Liver (tissue), 3 donors: ENCODE measurements around the gene PTPRN.

Experiments
- ATF3 ChIP-seq: IDR thresholded peaks from 2 replicates; pipeline ENCODE4 v1.6.1; 2016; ENCODE audit warnings: antibody characterized with exemption
- CTCF ChIP-seq: fragments of 150-350 bp; IDR thresholded peaks from 2 replicates; pipeline ENCODE4 v1.5.1; 2017; ENCODE audit warnings: improper control_type of control experiment, low read depth, low read length; ENCODE audit not compliant: missing input control
- EGR1 ChIP-seq, 2 donors: IDR thresholded peaks; 2 replicates each; pipeline ENCODE4 v1.6.1; 2016 to 2018; ENCODE audit warnings: antibody characterized with exemption in 2 of 2, low read depth in 2 of 2
- GABPA ChIP-seq, 2 donors: IDR thresholded peaks in 1 of 2; conservative IDR thresholded peaks in 1 of 2; 2 replicates each; pipeline ENCODE4 v1.6.1; 2016; ENCODE audit warnings: antibody characterized with exemption in 2 of 2, mild to moderate bottlenecking in 1 of 2, moderate library complexity in 1 of 2
- JUND ChIP-seq, 2 donors: IDR thresholded peaks; 2 replicates each; pipeline ENCODE4 v1.6.1; 2016; ENCODE audit warnings: antibody characterized with exemption in 2 of 2
- MAX ChIP-seq: IDR thresholded peaks from 2 replicates; pipeline ENCODE4 v1.6.1; 2016; ENCODE audit warnings: antibody characterized with exemption
- RAD21 ChIP-seq, 2 donors: IDR thresholded peaks; 2 replicates each; pipeline ENCODE4 v1.6.1; 2016; ENCODE audit warnings: antibody characterized with exemption in 2 of 2, mild to moderate bottlenecking in 2 of 2
- REST ChIP-seq: IDR thresholded peaks from 2 replicates; pipeline ENCODE4 v1.6.1; 2016; ENCODE audit warnings: antibody characterized with exemption, mild to moderate bottlenecking
- RXRA ChIP-seq, 2 donors: IDR thresholded peaks; 2 replicates each; pipeline ENCODE4 v1.6.1; 2017 to 2018; ENCODE audit warnings: antibody characterized with exemption in 2 of 2, mild to moderate bottlenecking in 1 of 2
- SP1 ChIP-seq: IDR thresholded peaks from 2 replicates; pipeline ENCODE4 v1.6.1; 2018; ENCODE audit warnings: antibody characterized with exemption, mild to moderate bottlenecking
- TAF1 ChIP-seq: conservative IDR thresholded peaks from 2 replicates; pipeline ENCODE4 v1.6.1; 2016; ENCODE audit warnings: antibody characterized with exemption, mild to moderate bottlenecking
- YY1 ChIP-seq: IDR thresholded peaks from 2 replicates; pipeline ENCODE4 v1.6.1; 2016; ENCODE audit warnings: antibody characterized with exemption, mild to moderate bottlenecking
- ZBTB33 ChIP-seq: IDR thresholded peaks from 2 replicates; pipeline ENCODE4 v1.6.1; 2016; ENCODE audit warnings: antibody characterized with exemption
- donor health status: healthy.
- donor health status: healthy.

GRCh38 chr2:219252084-219252483 lies 57.1 kb downstream of the PTPRN start:
- TF ChIP-seq JUND (IDR thresholded peaks at IDR 0.05) (no peak), CTCF (no peak), RXRA (IDR thresholded peaks at IDR 0.05) (no peak), MAX (no peak), REST (no peak), GABPA (IDR thresholded peaks at IDR 0.05 in 1 of 2, conservative IDR thresholded peaks at IDR 0.05 in 1 of 2) (no peak), SP1 (no peak), ATF3 (no peak), RAD21 (IDR thresholded peaks at IDR 0.05) (no peak), EGR1 (IDR thresholded peaks at IDR 0.05; ENCODE audit: low read depth in 2 of 2) (no peak), YY1 (no peak), ZBTB33 (no peak), TAF1 (no peak)
